Activated naive CD8-positive, alpha-beta T cell treated with anti-CD3 and anti-CD28 coated beads, Interleukin-2, amount 50 U/mL, for 24 hours (primary cell): ENCODE results near the gene SARS2.
A peak's percentile ranks its signal among the peaks of the same experiment; 100 is the strongest.
"Not testable (repeated sequence)": the region's sequence is repeated elsewhere in the genome, so short reads cannot be mapped to it uniquely, and the experiment has no call there.

ENCODE experiments used
- ATAC-seq: fragments of 150-1000 bp; cut with Tn5 transposase; one replicate; pipeline ENCODE4 v1.10.0; 2021
- DNase-seq: peaks from one replicate; pipeline ENCODE4 v3.0.0; 2021
- H3K27ac Mint-ChIP-seq: one replicate; pipeline ENCODE4 v1.8.0; 2021; ENCODE audit warnings: mild to moderate bottlenecking, mixed read lengths
- H3K27me3 Mint-ChIP-seq: one replicate; pipeline ENCODE4 v1.8.0; 2021; ENCODE audit warnings: mixed read lengths
- H3K36me3 Mint-ChIP-seq: one replicate; pipeline ENCODE4 v1.8.0; 2021; ENCODE audit warnings: low read depth, mixed read lengths
- H3K4me1 Mint-ChIP-seq: one replicate; pipeline ENCODE4 v1.8.0; 2021; ENCODE audit warnings: mixed read lengths
- H3K4me3 Mint-ChIP-seq: one replicate; pipeline ENCODE4 v1.8.0; 2021; ENCODE audit warnings: mild to moderate bottlenecking, moderate library complexity, mixed read lengths
- H3K9me3 Mint-ChIP-seq: one replicate; pipeline ENCODE4 v1.8.0; 2021; ENCODE audit warnings: mixed read lengths

SARS2 gene

GRCh38 chr19:38929929-38930775 is at the start of gene SARS2:
Gene SARS2 (minus strand): TSS chr19:38930763. CDS start chr19:38930736, 27 bp downstream.
- Mint-ChIP-seq H3K9me3 (no peaks in the 10 kb centered on the region), H3K4me1 (peaks cover 39% of the 10 kb centered on the region), H3K27me3 (no peaks in the 10 kb centered on the region), H3K27ac (peak within 1 kb of the TSS; percentile 98), H3K4me3 (peak within 1 kb of the TSS; percentile 88), H3K36me3 (peaks cover 36% of the 10 kb centered on the region)
- DNase-seq: peak; percentile 91
- ATAC-seq: peak; percentile 60

GRCh38 chr19:38979812-38980211 is 49.2 kb upstream of the SARS2 start:
- Mint-ChIP-seq H3K4me3 (no peak overlapping the region), H3K27ac (no peak overlapping the region), H3K27me3 (peaks cover 20% of the 10 kb centered on the region), H3K4me1 (peaks cover 28% of the 10 kb centered on the region), H3K36me3 (no peaks in the 10 kb centered on the region), H3K9me3 (no peaks in the 10 kb centered on the region)
- ATAC-seq (no peak), DNase-seq (no peak)

GRCh38 chr19:38978326-38978689 is 47.7 kb upstream of the SARS2 start:
- H3K36me3 Mint-ChIP-seq: no peaks in the 10 kb centered on the region
- ATAC-seq: no peak

GRCh38 chr19:38977445-38978325 is 47.1 kb upstream of the SARS2 start:
- ATAC-seq (peak; percentile 98), DNase-seq (peak; percentile 45)
- no peak overlapping the region for H3K4me3 Mint-ChIP-seq
- no peak overlapping the region for H3K27ac Mint-ChIP-seq
- H3K27me3 Mint-ChIP-seq: peaks cover 27% of the 10 kb centered on the region
- H3K9me3 Mint-ChIP-seq: no peaks in the 10 kb centered on the region
- no peaks in the 10 kb centered on the region for H3K36me3 Mint-ChIP-seq
- peaks cover 28% of the 10 kb centered on the region for H3K4me1 Mint-ChIP-seq

More at GRCh38 chr19:38978326-38978689, 47.7 kb upstream of the SARS2 start:
- H3K27ac Mint-ChIP-seq: no peak overlapping the region
- peaks cover 28% of the 10 kb centered on the region for H3K4me1 Mint-ChIP-seq
- DNase-seq: no peak
- H3K4me3 Mint-ChIP-seq: no peak overlapping the region
- H3K9me3 Mint-ChIP-seq: no peaks in the 10 kb centered on the region
- H3K27me3 Mint-ChIP-seq: peaks cover 25% of the 10 kb centered on the region

GRCh38 chr19:38975861-38976271 is 45.3 kb upstream of the SARS2 start:
- no peak overlapping the region for H3K4me3 Mint-ChIP-seq

GRCh38 chr19:38975214-38975860 is 44.8 kb upstream of the SARS2 start, which contains the start of gene FBXO17:
Gene FBXO17 (minus strand): TSS chr19:38975742. CDS start chr19:38950319, 25,423 bp downstream.
- no peak within 1 kb of the TSS for H3K4me3 Mint-ChIP-seq
- peaks cover 25% of the 10 kb centered on the region for H3K27me3 Mint-ChIP-seq
- H3K9me3 Mint-ChIP-seq: no peaks in the 10 kb centered on the region
- H3K27ac Mint-ChIP-seq: no peak within 1 kb of the TSS
- ATAC-seq: no peak
- H3K36me3 Mint-ChIP-seq: no peaks in the 10 kb centered on the region
- no peak for DNase-seq
- H3K4me1 Mint-ChIP-seq: peaks cover 28% of the 10 kb centered on the region

More at GRCh38 chr19:38975861-38976271, 45.3 kb upstream of the SARS2 start:
- ATAC-seq (no peak), DNase-seq (no peak)
- H3K4me1 Mint-ChIP-seq: peaks cover 28% of the 10 kb centered on the region
- H3K27me3 Mint-ChIP-seq: peaks cover 27% of the 10 kb centered on the region
- H3K9me3 Mint-ChIP-seq: no peaks in the 10 kb centered on the region
- no peaks in the 10 kb centered on the region for H3K36me3 Mint-ChIP-seq
- no peak overlapping the region for H3K27ac Mint-ChIP-seq

GRCh38 chr19:38974624-38975213 is 44.2 kb upstream of the SARS2 start:
- Mint-ChIP-seq H3K9me3 (no peaks in the 10 kb centered on the region), H3K36me3 (no peaks in the 10 kb centered on the region), H3K27ac (no peak overlapping the region), H3K4me1 (peaks cover 28% of the 10 kb centered on the region), H3K4me3 (no peak overlapping the region), H3K27me3 (peaks cover 25% of the 10 kb centered on the region)
- ATAC-seq: no peak
- DNase-seq: no peak

GRCh38 chr19:38971672-38972071 is 41.1 kb upstream of the SARS2 start:
- Mint-ChIP-seq H3K36me3 (no peaks in the 10 kb centered on the region), H3K4me1 (peaks cover 13% of the 10 kb centered on the region), H3K27ac (no peak overlapping the region), H3K4me3 (no peak overlapping the region), H3K9me3 (no peaks in the 10 kb centered on the region), H3K27me3 (peaks cover 20% of the 10 kb centered on the region)
- ATAC-seq: no peak
- DNase-seq: no peak

GRCh38 chr19:38970664-38971532 is 40.3 kb upstream of the SARS2 start:
- H3K27me3 Mint-ChIP-seq: peaks cover 12% of the 10 kb centered on the region
- no peaks in the 10 kb centered on the region for H3K9me3 Mint-ChIP-seq
- no peak overlapping the region for H3K27ac Mint-ChIP-seq
- no peak overlapping the region for H3K4me3 Mint-ChIP-seq
- ATAC-seq (no peak), DNase-seq (no peak)
- H3K4me1 Mint-ChIP-seq: peaks cover 5% of the 10 kb centered on the region
- H3K36me3 Mint-ChIP-seq: no peaks in the 10 kb centered on the region

- H3K27me3 Mint-ChIP-seq, H3K9me3 Mint-ChIP-seq, H3K4me1 Mint-ChIP-seq, H3K36me3 Mint-ChIP-seq, H3K4me3 Mint-ChIP-seq, H3K27ac Mint-ChIP-seq, DNase-seq, ATAC-seq: not testable (repeated sequence)
Measured at GRCh38 chr19:38966149-38966548, 35.6 kb upstream of the SARS2 start.

- ATAC-seq: no peak
- Mint-ChIP-seq H3K4me1 (no peaks in the 10 kb centered on the region), H3K27me3 (peaks cover 9% of the 10 kb centered on the region)
Measured at GRCh38 chr19:38964738-38965137, 34.2 kb upstream of the SARS2 start.

GRCh38 chr19:38959618-38960017 is 29.1 kb upstream of the SARS2 start:
- no peaks in the 10 kb centered on the region for H3K9me3 Mint-ChIP-seq
- H3K4me1 Mint-ChIP-seq: no peaks in the 10 kb centered on the region
- H3K36me3 Mint-ChIP-seq: no peaks in the 10 kb centered on the region
- DNase-seq (no peak), ATAC-seq (no peak)
- no peak overlapping the region for H3K27ac Mint-ChIP-seq
- peaks cover 5% of the 10 kb centered on the region for H3K27me3 Mint-ChIP-seq
- H3K4me3 Mint-ChIP-seq: no peak overlapping the region

More at GRCh38 chr19:38964738-38965137, 34.2 kb upstream of the SARS2 start:
- H3K27ac Mint-ChIP-seq: no peak overlapping the region
- no peak for DNase-seq
- no peaks in the 10 kb centered on the region for H3K36me3 Mint-ChIP-seq
- no peak overlapping the region for H3K4me3 Mint-ChIP-seq
- H3K9me3 Mint-ChIP-seq: no peaks in the 10 kb centered on the region

GRCh38 chr19:38958301-38958700 is 27.7 kb upstream of the SARS2 start:
- no peak for DNase-seq
- Mint-ChIP-seq H3K27me3 (peaks cover 11% of the 10 kb centered on the region), H3K4me1 (no peaks in the 10 kb centered on the region), H3K27ac (no peak overlapping the region), H3K9me3 (no peaks in the 10 kb centered on the region), H3K4me3 (no peak overlapping the region), H3K36me3 (no peaks in the 10 kb centered on the region)
- ATAC-seq: no peak
